GM10266 (cell line): Measurements from ENCODE around the gene EGFR.

Source experiments
- DNase-seq: peaks from one replicate; pipeline ENCODE4 v3.0.0; 2012; ENCODE audit errors: extremely low spot score
- TF ChIP-seq, protein P1 (sequence below): IDR thresholded peaks from 2 replicates; pipeline ENCODE4 v1.5.1; 2012; ENCODE audit warnings: mild to moderate bottlenecking, low read depth; ENCODE audit not compliant: control insufficient read depth, insufficient read depth; ENCODE audit errors: missing control alignments

EGFR gene

GRCh38 chr7:55036950-55037736, 18.3 kb downstream of the EGFR start:
- TF ChIP-seq, protein P1, sequence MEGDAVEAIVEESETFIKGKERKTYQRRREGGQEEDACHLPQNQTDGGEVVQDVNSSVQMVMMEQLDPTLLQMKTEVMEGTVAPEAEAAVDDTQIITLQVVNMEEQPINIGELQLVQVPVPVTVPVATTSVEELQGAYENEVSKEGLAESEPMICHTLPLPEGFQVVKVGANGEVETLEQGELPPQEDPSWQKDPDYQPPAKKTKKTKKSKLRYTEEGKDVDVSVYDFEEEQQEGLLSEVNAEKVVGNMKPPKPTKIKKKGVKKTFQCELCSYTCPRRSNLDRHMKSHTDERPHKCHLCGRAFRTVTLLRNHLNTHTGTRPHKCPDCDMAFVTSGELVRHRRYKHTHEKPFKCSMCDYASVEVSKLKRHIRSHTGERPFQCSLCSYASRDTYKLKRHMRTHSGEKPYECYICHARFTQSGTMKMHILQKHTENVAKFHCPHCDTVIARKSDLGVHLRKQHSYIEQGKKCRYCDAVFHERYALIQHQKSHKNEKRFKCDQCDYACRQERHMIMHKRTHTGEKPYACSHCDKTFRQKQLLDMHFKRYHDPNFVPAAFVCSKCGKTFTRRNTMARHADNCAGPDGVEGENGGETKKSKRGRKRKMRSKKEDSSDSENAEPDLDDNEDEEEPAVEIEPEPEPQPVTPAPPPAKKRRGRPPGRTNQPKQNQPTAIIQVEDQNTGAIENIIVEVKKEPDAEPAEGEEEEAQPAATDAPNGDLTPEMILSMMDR = no peak
- DNase-seq = no peak

DNA sequence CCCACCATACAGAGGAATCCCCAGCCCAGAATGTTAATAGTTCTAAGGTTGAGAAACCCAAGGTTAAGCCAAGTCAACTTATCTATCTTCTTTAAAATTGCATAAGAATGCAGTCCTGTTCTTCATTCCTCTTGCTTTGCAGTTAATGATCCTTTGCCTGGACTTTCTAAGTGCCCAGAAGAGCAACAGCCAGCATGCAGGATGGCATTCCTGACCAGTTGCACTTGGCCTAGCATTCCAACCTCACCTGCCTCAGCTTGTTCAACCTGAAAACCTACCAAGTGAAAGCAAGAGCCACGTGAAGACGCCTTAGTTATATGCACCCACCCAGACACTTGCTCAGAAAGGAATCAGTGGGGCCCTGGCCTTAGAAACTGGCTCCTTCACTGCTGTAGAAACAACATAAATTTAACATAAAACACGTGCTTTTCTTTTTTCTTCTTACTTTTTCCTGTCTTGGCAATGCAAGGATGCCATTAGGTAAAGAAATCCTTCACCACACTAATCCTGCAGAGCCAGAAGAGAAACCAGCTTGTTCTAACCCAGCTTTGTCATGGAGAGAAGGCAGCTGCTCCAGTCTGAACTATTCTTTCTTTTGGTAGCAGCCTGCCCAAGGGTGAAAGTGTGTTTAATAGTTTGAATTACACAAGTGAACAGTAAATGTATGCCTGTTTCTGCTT, 25.0 kb downstream of the EGFR start:
- TF ChIP-seq, protein P1 = no peak
- no peak for DNase-seq

DNA sequence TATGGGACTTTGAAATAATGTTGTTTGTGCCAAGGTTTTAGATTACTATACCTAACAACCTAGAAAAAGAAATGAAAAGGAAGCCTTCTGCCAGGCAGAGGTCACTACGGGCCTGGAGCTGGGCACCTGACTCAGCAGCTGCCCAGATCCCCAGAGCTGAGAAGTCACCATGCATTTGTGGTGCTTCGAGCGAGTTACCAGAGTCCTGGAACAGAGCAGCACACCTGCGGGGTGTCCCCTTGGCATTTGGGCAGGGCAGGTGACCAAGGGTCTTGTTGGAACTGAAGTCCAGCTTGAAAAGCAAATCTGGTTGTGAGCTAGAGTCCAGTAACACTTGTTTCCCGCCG, 25.5 kb downstream of the EGFR start:
- TF ChIP-seq, protein P1 = no peak
- DNase-seq = no peak

DNA sequence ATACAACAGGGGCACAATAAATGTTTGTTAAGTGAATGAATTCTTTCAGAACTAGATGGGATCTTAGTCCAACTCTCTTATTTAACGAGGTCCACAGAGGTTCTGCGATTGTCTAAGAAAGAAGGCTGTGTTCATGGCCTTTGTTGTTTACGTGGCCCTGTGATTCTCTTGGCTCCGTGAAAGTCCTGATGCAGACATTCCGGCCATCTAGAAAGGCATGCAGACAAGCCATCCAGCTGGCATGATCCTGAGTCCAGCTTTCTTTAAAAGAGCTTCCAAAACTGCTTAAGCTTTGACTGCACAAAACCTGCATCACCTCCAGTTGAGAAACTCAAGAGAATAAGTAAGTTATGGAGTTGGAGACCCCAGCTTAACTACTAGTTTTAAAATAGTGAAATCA, 26.0 kb downstream of the EGFR start:
- DNase-seq = no peak
- TF ChIP-seq, protein P1 = no peak

DNA sequence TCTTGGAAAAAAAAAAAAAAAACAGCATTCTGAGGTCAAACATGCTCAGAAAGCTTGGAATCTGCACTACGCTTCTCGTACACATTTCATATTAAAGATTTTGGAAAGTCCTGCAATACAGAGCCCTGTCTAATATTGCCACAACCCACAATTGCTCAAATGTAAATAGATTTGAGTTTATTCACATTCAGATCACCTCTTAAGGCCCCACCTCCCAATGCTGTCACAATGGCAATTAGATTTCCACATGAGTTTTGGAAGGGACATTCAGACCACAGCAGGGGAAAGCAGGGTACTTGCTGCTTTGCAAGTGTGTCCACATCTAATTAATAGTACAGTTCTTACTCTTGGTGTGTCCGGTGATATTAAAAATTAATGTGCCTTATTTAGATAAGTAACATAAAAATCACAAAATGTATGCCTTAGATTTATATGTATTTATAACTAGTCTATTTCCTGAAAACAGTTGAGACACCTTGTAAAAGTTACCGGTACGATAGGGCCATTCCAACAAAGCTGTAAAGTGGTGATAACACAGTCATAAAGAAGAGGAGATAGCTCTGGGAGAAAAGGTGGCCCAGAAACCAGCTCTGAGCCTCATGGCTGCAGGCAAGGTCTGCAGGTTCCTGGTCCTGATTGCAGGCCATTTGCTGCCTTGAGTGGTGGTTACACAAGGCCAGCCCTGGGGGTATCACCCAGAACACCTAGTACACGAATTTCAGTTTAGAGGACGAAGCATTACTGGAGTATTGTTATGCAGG, 27.9 kb downstream of the EGFR start:
- no peak for DNase-seq
- TF ChIP-seq, protein P1 = no peak

DNA sequence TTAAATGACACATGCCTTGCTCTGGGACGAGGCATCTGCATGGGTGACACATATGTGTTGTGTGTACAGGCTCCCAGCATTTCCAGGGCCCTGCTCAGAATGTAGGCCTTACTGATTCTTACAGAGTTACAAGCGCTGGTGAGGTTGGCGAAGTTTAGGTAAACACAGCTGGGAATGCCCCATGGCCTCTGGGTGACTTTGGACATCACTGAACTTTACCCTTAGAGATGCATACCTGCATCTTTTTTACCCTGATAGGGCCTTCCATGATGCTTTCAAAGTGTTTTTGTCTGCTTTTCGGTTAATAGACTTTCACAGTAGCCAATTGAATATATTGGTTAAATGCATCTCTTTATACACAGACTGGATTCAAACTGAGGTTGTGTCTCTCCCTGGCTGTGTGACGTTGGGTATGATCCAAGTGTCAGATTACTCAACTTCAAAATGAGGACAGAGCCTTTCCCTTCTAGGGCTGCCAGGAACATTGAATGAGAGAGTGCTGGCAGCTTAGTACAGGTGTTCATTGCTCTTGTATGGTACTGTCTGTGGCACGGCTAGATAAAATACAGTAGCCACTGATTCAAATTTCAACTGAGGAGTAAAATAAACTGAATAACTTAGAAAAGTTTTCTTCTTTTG, 29.5 kb downstream of the EGFR start:
- TF ChIP-seq, protein P1 = no peak

More for the DNA sequence above, 29.5 kb downstream of the EGFR start:
- DNase-seq = no peak
